HEK293T (cell line): ENCODE data around the gene PXDC1.

Source experiments
- ARNT ChIP-seq: fragments of 450-650 bp; IDR thresholded peaks from 2 replicates; pipeline ENCODE4 v1.6.1; 2017; ENCODE audit warnings: mild to moderate bottlenecking
- BHLHE40 ChIP-seq: fragments of 450-650 bp; IDR thresholded peaks from 2 replicates; pipeline ENCODE4 v1.6.1; 2016; ENCODE audit warnings: mild to moderate bottlenecking, moderate library complexity, borderline replicate concordance
- ELF4 ChIP-seq: fragments of 450-650 bp; IDR thresholded peaks from 2 replicates; pipeline ENCODE4 v1.6.1; 2017; ENCODE audit warnings: antibody characterized with exemption
- FOXA1 ChIP-seq: fragments of 450-650 bp; IDR thresholded peaks from 2 replicates; pipeline ENCODE4 v1.6.1; 2016; ENCODE audit warnings: mild to moderate bottlenecking
- FOXK2 ChIP-seq: fragments of 450-650 bp; IDR thresholded peaks from 2 replicates; pipeline ENCODE4 v1.6.1; 2016; ENCODE audit warnings: mild to moderate bottlenecking
- FOXM1 ChIP-seq: fragments of 450-650 bp; IDR thresholded peaks from 2 replicates; pipeline ENCODE4 v1.6.1; 2017; ENCODE audit warnings: mild to moderate bottlenecking, borderline replicate concordance
- LEF1 ChIP-seq: fragments of 450-650 bp; IDR thresholded peaks from 2 replicates; pipeline ENCODE4 v1.6.1; 2017; ENCODE audit warnings: mild to moderate bottlenecking, borderline replicate concordance
- SP1 ChIP-seq: fragments of 450-650 bp; IDR thresholded peaks from 2 replicates; pipeline ENCODE4 v1.6.1; 2017
- SUZ12 ChIP-seq: fragments of 450-650 bp; IDR thresholded peaks from 2 replicates; pipeline ENCODE4 v1.6.1; 2016; ENCODE audit warnings: mild to moderate bottlenecking
- ZNF384 ChIP-seq: fragments of 450-650 bp; IDR thresholded peaks from 2 replicates; pipeline ENCODE4 v1.6.1; 2016

DNA sequence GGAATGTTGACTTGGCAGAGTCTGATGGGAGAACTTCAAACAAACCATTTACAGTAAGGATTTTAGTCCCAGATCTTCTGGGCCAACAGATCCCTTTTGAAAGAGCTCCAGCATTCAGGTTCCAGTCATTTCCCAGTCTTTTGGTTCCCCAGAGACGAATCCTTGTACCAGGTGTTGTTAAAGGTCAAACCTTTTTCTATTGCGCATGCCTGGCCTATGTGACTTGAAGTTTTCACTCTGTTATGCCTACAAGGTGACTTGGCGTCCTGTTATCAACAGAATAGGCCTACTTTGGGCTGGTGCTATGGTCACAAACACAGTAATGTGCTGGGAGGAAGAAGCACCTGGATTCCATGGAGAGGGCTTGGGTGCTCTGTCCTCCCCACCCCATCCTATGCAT is 52.3 kb downstream of the PXDC1 start:
- TF ChIP-seq FOXM1, result no peak
- no peak for TF ChIP-seq SP1
- TF ChIP-seq ZNF384, result no peak
- no peak for TF ChIP-seq SUZ12
- TF ChIP-seq FOXK2, result no peak
- no peak for TF ChIP-seq FOXA1
- no peak for TF ChIP-seq ELF4
- TF ChIP-seq BHLHE40, result no peak
- no peak for TF ChIP-seq ARNT
- no peak for TF ChIP-seq LEF1
